ENCODE measurements around the gene HAUS7. TPM values are rescaled to one million over a fixed set of nuclear protein-coding genes. Genes with fewer than 3 reads are reported as not detected.

HAUS7 gene
- total and polyA plus RNA-seq, 7 donors = 8.3 to 18.5 (median 13.1) TPM

- H3K4me1 ChIP-seq = no peaks in the 10 kb centered on the region
- no peak for TF ChIP-seq CTCF (IDR thresholded peaks at IDR 0.05)
- no peak overlapping the region for H3K4me3 ChIP-seq
- no peaks in the 10 kb centered on the region for H3K9me3 ChIP-seq
- intact Hi-C loops (cut with DNase I) = no loop called here
- ATAC-seq (peak in 3 of 4 donors; percentile 37 to 53 (median 48)), DNase-seq (no peak)
- no peak overlapping the region for H3K27ac ChIP-seq
- H3K36me3 ChIP-seq (ENCODE audit: insufficient read depth in 1 of 2, low read depth in 1 of 2) = no peaks in the 10 kb centered on the region
- WGBS, 3 donors = 78 to 80% (median 78%) methylated on average over 19 to 25 of the region's 25 CpGs
- H3K27me3 ChIP-seq (ENCODE audit: insufficient read depth in 3 of 3, low read length in 2 of 3) = peaks cover 0 to 8% (median 0%) of the 10 kb centered on the region in 3 donors
These were observed 26.7 kb downstream of the HAUS7 start for GRCh38 chrX:153443476-153444332.

GRCh38 chrX:153442463-153442862, 27.9 kb downstream of the HAUS7 start:
- Histone ChIP-seq H3K4me3 (no peak overlapping the region), H3K27ac (no peak overlapping the region), H3K27me3 (ENCODE audit: insufficient read depth in 3 of 3, low read length in 2 of 3) (peaks cover 0 to 13% (median 0%) of the 10 kb centered on the region in 3 donors), H3K4me1 (no peaks in the 10 kb centered on the region), H3K9me3 (no peaks in the 10 kb centered on the region), H3K36me3 (ENCODE audit: insufficient read depth in 1 of 2, low read depth in 1 of 2) (no peaks in the 10 kb centered on the region)
- DNase-seq (no peak), ATAC-seq (no peak)
- intact Hi-C loops (cut with DNase I) = no loop called here
- 70 to 86% (median 70%) methylated on average over 5 of the region's 5 CpGs for WGBS, 3 donors
- TF ChIP-seq CTCF (IDR thresholded peaks at IDR 0.05) = no peak

GRCh38 chrX:153441981-153442380, 28.4 kb downstream of the HAUS7 start:
- ATAC-seq = no peak
- Histone ChIP-seq H3K27me3 (ENCODE audit: insufficient read depth in 3 of 3, low read length in 2 of 3) (peaks cover 0 to 13% (median 0%) of the 10 kb centered on the region in 3 donors), H3K36me3 (ENCODE audit: insufficient read depth in 1 of 2, low read depth in 1 of 2) (no peaks in the 10 kb centered on the region), H3K4me3 (no peak overlapping the region), H3K4me1 (no peaks in the 10 kb centered on the region), H3K9me3 (no peaks in the 10 kb centered on the region), H3K27ac (no peak overlapping the region)
- intact Hi-C loops (cut with DNase I) = no loop called here
- whole genome bisulfite sequencing, 3 donors = 75 to 88% (median 84%) methylated on average over 3 to 9 of the region's 9 CpGs
- DNase-seq = no peak
- no peak for TF ChIP-seq CTCF (IDR thresholded peaks at IDR 0.05)

- Histone ChIP-seq H3K4me3 (no peak overlapping the region), H3K27me3 (ENCODE audit: insufficient read depth in 3 of 3, low read length in 2 of 3) (peaks cover 0 to 13% (median 0%) of the 10 kb centered on the region in 3 donors), H3K36me3 (ENCODE audit: insufficient read depth in 1 of 2, low read depth in 1 of 2) (no peaks in the 10 kb centered on the region), H3K27ac (no peak overlapping the region), H3K4me1 (no peaks in the 10 kb centered on the region), H3K9me3 (no peaks in the 10 kb centered on the region)
- ATAC-seq (no peak), DNase-seq (no peak)
- 51 to 64% (median 59%) methylated on average over 7 of the region's 7 CpGs for WGBS, 3 donors
- intact Hi-C loops (cut with DNase I) = no loop called here
- no peak for TF ChIP-seq CTCF (IDR thresholded peaks at IDR 0.05)
These were observed 29.1 kb downstream of the HAUS7 start for GRCh38 chrX:153441296-153441695.
